Stimulated activated CD8-positive, alpha-beta memory T cell treated with anti-CD3 and anti-CD28 coated beads, Interleukin-2, amount 100 ng/mL, for 1 hour (primary cell): ENCODE results near the gene ZNF282.
A peak's percentile ranks its signal among the peaks of the same experiment; 100 is the strongest.
"Not testable (repeated sequence)": the region's sequence is repeated elsewhere in the genome, so short reads cannot be mapped to it uniquely, and the experiment has no call there.

Experiments
- DNase-seq, 2 donors: peaks; one replicate each; pipeline ENCODE4 v3.0.0-alpha.2; 2020; ENCODE audit warnings: low read depth in 2 of 2

The ZNF282 gene

DNA sequence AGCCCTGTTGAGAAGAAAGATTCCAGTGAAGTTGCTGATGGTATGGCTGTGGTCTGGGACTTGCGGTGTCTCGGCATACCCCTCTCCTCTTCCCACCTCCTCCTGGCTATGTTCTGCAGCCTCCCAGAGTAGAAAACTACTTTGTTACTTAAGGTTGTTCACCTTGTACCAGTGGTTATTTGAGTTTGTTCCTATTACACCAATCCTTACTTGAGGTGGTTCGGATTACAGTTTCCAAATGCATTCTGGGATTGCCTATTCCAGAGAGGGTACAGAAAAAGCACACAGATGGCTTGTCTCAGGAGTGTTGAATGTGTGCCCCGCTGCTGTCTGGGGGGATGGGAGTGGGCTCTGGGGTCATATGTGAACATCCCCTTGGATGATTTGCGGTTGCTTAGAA lies 59.8 kb downstream of the ZNF282 start:
- DNase-seq, result no peak

GRCh38 chr7:149256568-149256967 lies 61.2 kb downstream of the ZNF282 start:
- DNase-seq, result no peak

GRCh38 chr7:149257146-149257545 lies 61.8 kb downstream of the ZNF282 start:
- DNase-seq, result no peak

- no peak for DNase-seq
These were observed 66.0 kb downstream of the ZNF282 start for GRCh38 chr7:149261316-149261828.

GRCh38 chr7:149261829-149262617 lies 66.7 kb downstream of the ZNF282 start, which contains the start of gene ZNF783:
TSS of gene ZNF783 (plus strand) at chr7:149262196. CDS start at chr7:149262334, 138 bp downstream.
- DNase-seq, result peak; percentile 68 to 75

DNA sequence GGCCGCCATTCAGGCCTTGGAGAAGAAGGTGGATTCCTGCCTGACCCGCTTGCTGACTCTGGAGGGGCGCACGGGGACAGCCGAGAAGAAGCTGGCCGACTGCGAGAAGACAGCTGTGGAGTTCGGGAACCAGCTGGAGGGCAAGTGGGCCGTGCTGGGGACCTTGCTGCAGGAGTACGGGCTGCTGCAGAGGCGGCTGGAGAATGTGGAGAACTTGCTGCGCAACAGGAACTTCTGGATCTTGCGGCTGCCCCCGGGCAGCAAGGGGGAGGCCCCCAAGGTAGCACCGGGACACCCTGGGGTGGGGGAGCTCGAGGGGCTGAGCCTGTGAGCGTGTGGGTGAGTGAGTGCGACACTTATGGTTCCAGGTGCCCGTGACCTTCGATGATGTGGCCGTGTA lies 71.1 kb downstream of the ZNF282 start:
- DNase-seq, result no peak

DNA sequence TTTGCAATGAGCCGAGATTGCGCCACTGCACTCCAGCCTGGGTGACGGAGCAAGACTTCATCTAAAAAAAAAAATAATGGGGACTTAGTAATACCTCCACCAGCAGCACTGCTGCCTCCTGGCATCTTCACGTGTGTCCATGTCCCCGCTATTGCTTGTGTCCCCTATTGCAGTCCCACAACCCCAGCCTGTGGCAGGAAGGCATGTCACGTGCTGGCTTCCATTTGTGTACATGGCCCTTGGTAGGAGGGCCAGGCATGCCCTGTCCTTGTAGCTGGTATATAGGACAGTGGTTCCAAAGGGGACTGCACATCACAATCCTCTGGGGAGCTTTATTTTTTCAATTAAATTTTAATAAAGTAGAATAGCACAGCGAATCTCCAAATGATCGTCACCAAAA lies 72.4 kb downstream of the ZNF282 start:
- DNase-seq, result no peak

- not testable (repeated sequence) for DNase-seq
These were observed 79.1 kb downstream of the ZNF282 start for GRCh38 chr7:149274424-149274823.
